ENCODE results near the gene APOBR.
"Not testable (repeated sequence)": the region's sequence is repeated elsewhere in the genome, so short reads cannot be mapped to it uniquely, and the experiment has no call there.

The APOBR gene

GRCh38 chr16:28494121-28494851, at the start of gene APOBR:
Gene APOBR (plus strand): TSS chr16:28494643. CDS start chr16:28494682, 39 bp downstream.
- no peak for DNase-seq (ENCODE audit: low read depth in 2 of 2)

- not testable (repeated sequence) for DNase-seq (ENCODE audit: low read depth in 2 of 2)
Observed at GRCh38 chr16:28446388-28446787, 48.1 kb upstream of the APOBR start.

GRCh38 chr16:28447081-28447480, 47.4 kb upstream of the APOBR start:
- not testable (repeated sequence) for DNase-seq (ENCODE audit: low read depth in 2 of 2)

- DNase-seq (ENCODE audit: low read depth in 2 of 2), result no peak
Observed at GRCh38 chr16:28473714-28474265, 20.7 kb upstream of the APOBR start.

- DNase-seq (ENCODE audit: low read depth in 2 of 2), result no peak
Observed at GRCh38 chr16:28475221-28475620, 19.2 kb upstream of the APOBR start.

GRCh38 chr16:28477311-28477920, 17.0 kb upstream of the APOBR start:
- no peak for DNase-seq (ENCODE audit: low read depth in 2 of 2)

GRCh38 chr16:28478506-28479180, 15.8 kb upstream of the APOBR start:
- DNase-seq (ENCODE audit: low read depth in 2 of 2), result no peak

- no peak for DNase-seq (ENCODE audit: low read depth in 2 of 2)
Observed at GRCh38 chr16:28482026-28482425, 12.4 kb upstream of the APOBR start.

GRCh38 chr16:28483361-28483760, 11.1 kb upstream of the APOBR start:
- not testable (repeated sequence) for DNase-seq (ENCODE audit: low read depth in 2 of 2)

GRCh38 chr16:28486266-28486665, 8.2 kb upstream of the APOBR start:
- DNase-seq (ENCODE audit: low read depth in 2 of 2), result no peak

GRCh38 chr16:28491230-28491969, 3.0 kb upstream of the APOBR start:
- DNase-seq (ENCODE audit: low read depth in 2 of 2), result no peak

- DNase-seq (ENCODE audit: low read depth in 2 of 2), result peak; percentile 86 to 89
Observed at GRCh38 chr16:28491970-28492474, 2.4 kb upstream of the APOBR start, which contains the start of gene CLN3. Gene CLN3 (minus strand): TSS chr16:28492074. CDS start chr16:28491759, 315 bp downstream.

GRCh38 chr16:28492511-28492910, 1.9 kb upstream of the APOBR start:
- no peak for DNase-seq (ENCODE audit: low read depth in 2 of 2)

- DNase-seq (ENCODE audit: low read depth in 2 of 2), result no peak
Observed at GRCh38 chr16:28495098-28495793, 803 bp downstream of the APOBR start.

- DNase-seq (ENCODE audit: low read depth in 2 of 2), result no peak
Observed at GRCh38 chr16:28495795-28496749, 1.6 kb downstream of the APOBR start.

- DNase-seq (ENCODE audit: low read depth in 2 of 2), result no peak
Observed at GRCh38 chr16:28496844-28497243, 2.4 kb downstream of the APOBR start.

GRCh38 chr16:28497386-28497785, 2.9 kb downstream of the APOBR start:
- no peak for DNase-seq (ENCODE audit: low read depth in 2 of 2)

GRCh38 chr16:28497861-28498599, 3.6 kb downstream of the APOBR start:
- DNase-seq (ENCODE audit: low read depth in 2 of 2), result no peak

All from fibroblast of skin of left biceps (primary cell).